HepG2 (cell line): ENCODE results near the gene CD300A.

Experiments
- CTCF ChIP-seq: sonication (generic); formaldehyde crosslinking; IDR thresholded peaks from 2 replicates; pipeline ENCODE4 v1.5.0; 2020; ENCODE audit warnings: mild to moderate bottlenecking, missing genetic modification reagents, moderate library complexity
- ELF1 ChIP-seq: sonication (generic); formaldehyde crosslinking; IDR thresholded peaks from 2 replicates; pipeline ENCODE4 v1.4.0; 2020; ENCODE audit warnings: missing genetic modification reagents
- FOXK1 ChIP-seq: sonication (generic); formaldehyde crosslinking; IDR thresholded peaks from 2 replicates; pipeline ENCODE4 v1.4.0; 2020; ENCODE audit warnings: low read depth, missing genetic modification reagents, borderline replicate concordance
- FOXP1 ChIP-seq, 2 experiments: fragments of 450-650 bp in 1 of 2; IDR thresholded peaks; 2 replicates each; pipeline ENCODE4 v1.6.1; 2017 to 2018; ENCODE audit warnings: antibody characterized with exemption in 1 of 2
- RBFOX2 ChIP-seq: fragments of 200-400 bp; formaldehyde crosslinking; IDR thresholded peaks from 2 replicates; pipeline ENCODE4 v1.6.1; 2017; ENCODE audit warnings: low read depth, mild to moderate bottlenecking, low read length
- ZNF274 ChIP-seq: sonication (generic); formaldehyde crosslinking; IDR thresholded peaks from 2 replicates; pipeline ENCODE4 v1.5.1; 2020; ENCODE audit warnings: mild to moderate bottlenecking, missing genetic modification reagents

- no peak for TF ChIP-seq CTCF (CRISPR knock-in tag)
- TF ChIP-seq ZNF274 (CRISPR knock-in tag) = no peak
- TF ChIP-seq ELF1 (CRISPR knock-in tag) = no peak
- no peak for TF ChIP-seq FOXK1
- no peak for TF ChIP-seq FOXP1 (IDR thresholded peaks at IDR 0.05)
- no peak for TF ChIP-seq FOXP1 (CRISPR knock-in tag; IDR thresholded peaks at IDR 0.05)
- no peak for TF ChIP-seq RBFOX2
Measured at GRCh38 chr17:74532115-74532514, 65.7 kb downstream of the CD300A start.
